Hepatocyte (in vitro differentiated cells): ENCODE measurements around the gene APOM. TPM values are rescaled to one million over a fixed set of nuclear protein-coding genes. Genes with fewer than 3 reads are reported as not detected.

Experiments used
- DNase-seq: peaks from one replicate; pipeline ENCODE4 v3.0.0-alpha.2; 2016; ENCODE audit warnings: low spot score
- H2AFZ ChIP-seq: fragments of 200-600 bp; sonication (generic); 2 replicates; pipeline ENCODE4 v1.6.0; 2016; ENCODE audit warnings: antibody characterized with exemption, mild to moderate bottlenecking
- H3K27ac ChIP-seq: fragments of 200-600 bp; sonication (generic); 2 replicates; pipeline ENCODE4 v1.5.1; 2016; ENCODE audit warnings: mild to moderate bottlenecking
- H3K27me3 ChIP-seq: fragments of 200-600 bp; sonication (generic); 2 replicates; pipeline ENCODE4 v1.6.1; 2016
- H3K36me3 ChIP-seq: fragments of 200-600 bp; sonication (generic); replicated peaks from 2 replicates; pipeline ENCODE4 v1.5.1; 2016; ENCODE audit warnings: low read depth; ENCODE audit not compliant: insufficient read depth
- H3K4me1 ChIP-seq: fragments of 200-600 bp; sonication (generic); 2 replicates; pipeline ENCODE4 v1.5.1; 2016; ENCODE audit warnings: mild to moderate bottlenecking, moderate library complexity; ENCODE audit not compliant: insufficient read depth
- H3K4me2 ChIP-seq: fragments of 200-600 bp; sonication (generic); 2 replicates; pipeline ENCODE4 v1.6.0; 2016
- H3K4me3 ChIP-seq: fragments of 200-600 bp; sonication (generic); 2 replicates; pipeline ENCODE4 v1.5.1; 2016; ENCODE audit warnings: mild to moderate bottlenecking
- H3K79me2 ChIP-seq: fragments of 200-600 bp; sonication (generic); 2 replicates; pipeline ENCODE4 v1.6.0; 2017; ENCODE audit warnings: mild to moderate bottlenecking
- H3K9me2 ChIP-seq: fragments of 200-600 bp; sonication (generic); replicated peaks from 2 replicates; pipeline ENCODE4 v1.6.0; 2017; ENCODE audit warnings: mild to moderate bottlenecking; ENCODE audit not compliant: insufficient read depth
- H3K9me3 ChIP-seq: fragments of 200-600 bp; sonication (generic); 2 replicates; pipeline ENCODE4 v1.5.1; 2016; ENCODE audit warnings: low read depth, mild to moderate bottlenecking
- H4K20me1 ChIP-seq: fragments of 200-600 bp; sonication (generic); 2 replicates; pipeline ENCODE4 v1.6.0; 2016; ENCODE audit warnings: mild to moderate bottlenecking; ENCODE audit not compliant: insufficient read depth, poor library complexity, severe bottlenecking
- CTCF ChIP-seq: fragments of 200-600 bp; sonication (generic); IDR thresholded peaks from 2 replicates; pipeline ENCODE4 v1.5.1; 2016; ENCODE audit warnings: antibody characterized with exemption, mild to moderate bottlenecking; ENCODE audit not compliant: poor library complexity
- EZH2 ChIP-seq: fragments of 200-600 bp; sonication (generic); IDR thresholded peaks from 2 replicates; pipeline ENCODE4 v1.6.1; 2016; ENCODE audit warnings: antibody characterized with exemption, mild to moderate bottlenecking, borderline replicate concordance
- EZH2phosphoT487 ChIP-seq: fragments of 200-600 bp; sonication (generic); IDR thresholded peaks from one replicate; pipeline ENCODE4 v1.6.1; 2018; ENCODE audit warnings: antibody characterized with exemption, mild to moderate bottlenecking, low read depth, moderate library complexity; ENCODE audit not compliant: unreplicated experiment, severe bottlenecking
- WGBS: methylation state at CpG from one replicate; pipeline ENCODE4 v1.1.6; 2016; ENCODE audit warnings: low lambda C conversion rate; ENCODE audit errors: missing lambda C conversion rate; 5-methylcytosine and 5-hydroxymethylcytosine counted together
- polyA plus RNA-seq: library from polyadenylated mRNA; unstranded; fragments of >200 nt; fragmentation: Nextera tagmentation; extraction: Ambion mirVana; gene quantifications from 2 replicates; pipeline ENCODE4 v1.2.1, GENCODE V29; 2016
- total RNA-seq: library from RNA; depleted of rRNA; stranded (reverse); fragments of >200 nt; gene quantifications from 2 replicates; pipeline ENCODE4 v1.2.3, GENCODE V29; 2014

The APOM gene
- total and polyA plus RNA-seq, 2 experiments from 2014 or later: 9.3 to 40.7 TPM

GRCh38 chr6:31702405-31702818 is 46.7 kb downstream of the APOM start:
- H3K27ac ChIP-seq: peak overlapping the region; percentile 96
- no peaks in the 10 kb centered on the region for H3K27me3 ChIP-seq
- TF ChIP-seq CTCF (no peak), EZH2 (no peak), EZH2phosphoT487 (no peak)
- H3K4me2 ChIP-seq: peak overlapping the region; percentile 97
- peak overlapping the region; percentile 65 for H3K4me3 ChIP-seq
- peaks cover 51% of the 10 kb centered on the region for H3K79me2 ChIP-seq
- H3K9me3 ChIP-seq: no peaks in the 10 kb centered on the region
- peaks cover 26% of the 10 kb centered on the region for H3K4me1 ChIP-seq
- 4% methylated on average over 10 of the region's 10 CpGs for whole genome bisulfite sequencing
- no peaks in the 10 kb centered on the region for H3K9me2 ChIP-seq
- DNase-seq: no peak
- H3K36me3 ChIP-seq: no peaks in the 10 kb centered on the region
- H4K20me1 ChIP-seq: peaks cover 5% of the 10 kb centered on the region
- H2AFZ ChIP-seq: peak overlapping the region; percentile 47

GRCh38 chr6:31702819-31703716 is 47.4 kb downstream of the APOM start, which contains the start of gene ABHD16A:
ABHD16A (minus strand) TSS chr6:31703324; CDS start chr6:31703281, 43 bp downstream.
- DNase-seq: peak; percentile 99
- TF ChIP-seq EZH2 (no peak), CTCF (no peak), EZH2phosphoT487 (no peak)
- Histone ChIP-seq H3K4me1 (peaks cover 26% of the 10 kb centered on the region), H3K9me2 (no peaks in the 10 kb centered on the region), H3K27me3 (no peaks in the 10 kb centered on the region), H4K20me1 (peaks cover 5% of the 10 kb centered on the region), H3K36me3 (no peaks in the 10 kb centered on the region), H3K79me2 (peaks cover 45% of the 10 kb centered on the region), H2AFZ (peak within 1 kb of the TSS; percentile 82), H3K27ac (peak within 1 kb of the TSS; percentile 96), H3K9me3 (no peaks in the 10 kb centered on the region), H3K4me3 (peak within 1 kb of the TSS; percentile 65), H3K4me2 (peak within 1 kb of the TSS; percentile 97)
- 4% methylated on average over 49 of the region's 54 CpGs for WGBS

GRCh38 chr6:31705931-31706330 is 50.2 kb downstream of the APOM start:
- no peak overlapping the region for H3K4me3 ChIP-seq
- no peak for DNase-seq
- WGBS: 93% methylated on average over 5 of the region's 6 CpGs
- H3K36me3 ChIP-seq: no peaks in the 10 kb centered on the region
- H3K9me2 ChIP-seq: no peaks in the 10 kb centered on the region
- H4K20me1 ChIP-seq: no peaks in the 10 kb centered on the region
- no peaks in the 10 kb centered on the region for H3K27me3 ChIP-seq
- H3K4me2 ChIP-seq: no peak overlapping the region
- no peak overlapping the region for H3K27ac ChIP-seq
- H3K9me3 ChIP-seq: no peaks in the 10 kb centered on the region
- H2AFZ ChIP-seq: no peak overlapping the region
- TF ChIP-seq EZH2 (no peak), EZH2phosphoT487 (no peak), CTCF (no peak)
- H3K4me1 ChIP-seq: peaks cover 18% of the 10 kb centered on the region
- peaks cover 19% of the 10 kb centered on the region for H3K79me2 ChIP-seq
